ENCODE data around the gene C16orf96.

The C16orf96 gene

DNA sequence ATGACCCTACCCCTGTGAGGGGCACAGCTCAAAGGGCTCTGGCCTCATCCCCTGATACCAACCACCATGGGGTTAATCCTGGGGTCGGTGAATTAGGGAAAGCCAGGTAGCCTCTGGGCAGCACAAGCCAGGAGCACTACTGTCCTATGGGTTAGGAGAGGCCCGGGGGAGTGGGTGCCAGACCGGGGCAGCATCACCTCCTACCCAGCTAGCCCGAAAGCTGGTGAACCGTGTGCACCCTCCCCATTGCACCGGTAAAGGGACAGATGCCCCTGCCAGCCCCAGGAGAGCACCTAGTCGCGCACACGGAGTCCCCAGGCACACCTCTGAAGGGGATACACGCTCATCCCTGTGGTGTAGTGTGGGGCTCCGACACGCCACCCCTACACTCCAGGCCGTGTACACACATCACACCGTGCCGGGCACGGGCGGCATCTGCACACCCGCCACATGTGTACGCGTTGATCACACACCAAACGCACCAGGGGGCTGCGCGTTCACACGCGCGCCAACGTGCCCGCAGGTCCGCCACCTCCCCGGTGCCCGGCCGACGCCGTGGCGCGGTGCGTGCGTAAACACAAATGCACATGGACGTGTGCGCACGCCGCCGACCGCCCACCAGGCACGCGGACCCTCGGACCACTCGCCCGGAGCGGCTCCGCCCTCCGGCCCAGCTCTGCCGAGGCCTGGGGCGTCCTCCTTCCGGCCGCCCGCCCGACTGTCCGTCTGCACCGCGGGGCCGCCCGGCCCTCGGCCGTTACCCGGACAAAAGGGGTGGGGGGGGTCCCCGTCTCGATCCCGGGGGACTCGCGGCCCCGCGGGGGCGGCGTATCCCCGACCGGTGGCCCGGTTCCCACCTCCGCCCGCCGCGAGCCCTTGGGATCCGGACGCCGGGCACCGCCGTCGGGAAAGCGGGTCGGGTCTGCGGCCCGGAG lies 57.8 kb downstream of the C16orf96 start:
- H3K27ac ChIP-seq, result peak overlapping the region; percentile 92
- no peak for TF ChIP-seq CTCF (conservative IDR thresholded peaks at IDR 0.05)
- TF ChIP-seq ZFX (IDR thresholded peaks at IDR 0.05), result no peak; the same call in 1 of the 2 replicates

- TF ChIP-seq CTCF (conservative IDR thresholded peaks at IDR 0.05) (no peak), ZFX (IDR thresholded peaks at IDR 0.05) (peak; percentile 74; the same call in 1 of the 2 replicates)
- H3K27ac ChIP-seq, result peak within 1 kb of the TSS; percentile 92
Observed at GRCh38 chr16:4614571-4615383, 58.6 kb downstream of the C16orf96 start, which contains the start of gene UBALD1. Gene UBALD1, minus strand, starts transcription at chr16:4614888. Its CDS starts 91 bp downstream, at chr16:4614797.

DNA sequence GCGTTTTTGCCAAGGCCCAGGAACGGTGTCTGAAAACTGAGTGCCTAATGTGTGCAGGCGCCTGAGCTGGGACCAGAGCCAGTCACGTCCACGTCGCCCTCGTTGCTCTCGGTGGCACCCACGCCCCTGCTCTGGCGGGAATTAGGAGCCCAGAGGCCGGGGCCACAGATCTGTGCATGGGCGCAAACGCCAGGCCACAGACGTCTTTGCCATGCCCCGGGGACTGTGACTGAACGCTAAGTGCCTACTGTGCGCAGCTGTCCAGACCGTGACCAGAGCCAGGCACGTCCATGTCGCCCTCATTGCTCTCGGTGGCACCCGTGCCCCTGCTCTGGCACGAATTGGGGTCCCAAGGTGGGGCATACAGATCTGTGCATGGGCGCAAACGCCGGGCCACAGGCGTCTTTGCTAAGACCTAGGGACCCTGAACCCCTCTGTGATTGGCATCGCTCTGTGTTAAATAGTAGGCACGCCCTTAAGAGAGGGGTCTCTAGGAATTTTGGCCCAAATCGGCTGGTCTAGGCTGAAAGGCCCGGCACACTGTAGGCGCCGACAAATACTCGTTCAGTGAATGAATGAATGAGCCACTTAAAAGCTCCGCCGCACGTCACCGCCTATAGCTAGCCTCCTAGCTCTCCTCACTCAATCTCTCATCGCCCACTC lies 59.4 kb downstream of the C16orf96 start:
- H3K27ac ChIP-seq, result peak overlapping the region; percentile 92
- TF ChIP-seq ZFX (IDR thresholded peaks at IDR 0.05) (no peak), CTCF (conservative IDR thresholded peaks at IDR 0.05) (no peak)

GRCh38 chr16:4616047-4616811 lies 60.1 kb downstream of the C16orf96 start:
- TF ChIP-seq ZFX (IDR thresholded peaks at IDR 0.05), result no peak
- TF ChIP-seq CTCF (conservative IDR thresholded peaks at IDR 0.05), result peak; percentile 58; the same call in 1 of the 2 replicates
- H3K27ac ChIP-seq, result peak overlapping the region; percentile 92

DNA sequence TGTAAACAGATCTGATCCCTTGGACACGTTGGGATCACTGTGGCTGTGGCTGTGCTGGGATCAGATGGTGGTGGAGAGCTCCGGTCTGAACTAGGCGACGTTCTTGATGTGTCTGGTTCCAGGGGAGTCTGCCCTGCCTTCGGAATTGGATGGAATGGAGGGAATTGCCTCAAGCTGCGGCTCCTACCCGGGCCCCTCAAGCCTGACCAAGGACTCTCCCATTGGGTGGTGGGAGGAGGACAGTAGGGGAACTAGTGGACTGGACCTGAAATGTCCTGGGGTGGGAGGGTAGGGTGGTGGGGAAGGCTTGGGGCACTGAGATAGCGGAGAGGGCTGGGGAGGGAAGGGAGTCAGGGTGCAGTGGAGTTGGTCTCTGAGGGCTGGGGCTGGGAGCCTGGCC lies 61.7 kb downstream of the C16orf96 start:
- peak overlapping the region; percentile 92 for H3K27ac ChIP-seq
- TF ChIP-seq CTCF (conservative IDR thresholded peaks at IDR 0.05) (no peak), ZFX (IDR thresholded peaks at IDR 0.05) (no peak)

GRCh38 chr16:4618645-4619418 lies 62.7 kb downstream of the C16orf96 start:
- TF ChIP-seq ZFX (IDR thresholded peaks at IDR 0.05), result no peak
- no peak for TF ChIP-seq CTCF (conservative IDR thresholded peaks at IDR 0.05)

More at GRCh38 chr16:4618645-4619418, 62.7 kb downstream of the C16orf96 start:
- peak overlapping the region; percentile 3; the same call in 1 of the 2 replicates for H3K27ac ChIP-seq

All from C4-2B (cell line).